OCI-LY7 (cell line): ENCODE results near the gene ALOX5. TPM values are rescaled to one million over a fixed set of nuclear protein-coding genes. Genes with fewer than 3 reads are reported as not detected.

ENCODE experiments used
- BruUV-seq: library from RNA; stranded (reverse); fragments of 400-500 nt; replicated peaks from 2 replicates; lab custom pipeline; 2021; lab: Mats Ljungman, UMichigan
- CTCF ChIA-PET: fragments of 300-600 bp; sonication (Branson Sonifier 250); formaldehyde crosslinking; loops from one replicate; lab custom pipeline; 2022; ENCODE audit warnings: antibody characterized with exemption; ENCODE audit not compliant: unreplicated experiment; lab: Charles Lee
- POLR2A ChIA-PET: fragments of 300-600 bp; sonication (Branson Sonifier 250); formaldehyde crosslinking; loops from one replicate; lab custom pipeline; 2022; ENCODE audit warnings: antibody characterized with exemption; lab: Charles Lee
- DNase-seq: peaks from one replicate; pipeline ENCODE4 v3.0.0-alpha.2; 2015; ENCODE audit warnings: low spot score
- H2AFZ ChIP-seq: fragments of 200-600 bp; sonication (generic), shearing (Covaris generic); 2 replicates; pipeline ENCODE4 v1.6.1; 2014; ENCODE audit warnings: mild to moderate bottlenecking, antibody characterized with exemption, low read length, moderate library complexity
- H3K27ac ChIP-seq: fragments of 200-600 bp; sonication (generic); 2 replicates; pipeline ENCODE4 v1.5.1; 2014; ENCODE audit warnings: mixed run types, low read depth, mild to moderate bottlenecking, moderate library complexity, low read length, inconsistent platforms; ENCODE audit not compliant: poor library complexity, severe bottlenecking
- H3K36me3 ChIP-seq: fragments of 200-600 bp; sonication (generic); 2 replicates; pipeline ENCODE4 v1.6.1; 2014; ENCODE audit warnings: mild to moderate bottlenecking, antibody characterized with exemption, low read length, moderate library complexity, mixed read lengths; ENCODE audit not compliant: insufficient read depth
- H3K4me1 ChIP-seq: fragments of 200-600 bp; sonication (generic); 2 replicates; pipeline ENCODE4 v1.5.1; 2014; ENCODE audit warnings: mild to moderate bottlenecking, low read length; ENCODE audit not compliant: insufficient read depth, poor library complexity, severe bottlenecking
- H3K4me2 ChIP-seq: fragments of 200-600 bp; sonication (generic); 2 replicates; pipeline ENCODE4 v1.6.1; 2014; ENCODE audit warnings: mild to moderate bottlenecking, low read length
- H3K4me3 ChIP-seq: fragments of 200-600 bp; sonication (generic); 2 replicates; pipeline ENCODE4 v1.5.1; 2014; ENCODE audit warnings: mild to moderate bottlenecking, low read depth, low read length; ENCODE audit not compliant: poor library complexity, severe bottlenecking
- H3K79me2 ChIP-seq: fragments of 200-600 bp; sonication (generic); 2 replicates; pipeline ENCODE4 v1.6.1; 2016; ENCODE audit warnings: low read depth, mild to moderate bottlenecking, low read length, moderate library complexity, mixed read lengths; ENCODE audit not compliant: insufficient read depth
- H3K9me2 ChIP-seq: fragments of 200-600 bp; sonication (generic); 2 replicates; pipeline ENCODE4 v1.6.1; 2016; ENCODE audit warnings: mild to moderate bottlenecking, low read length, mixed read lengths; ENCODE audit not compliant: insufficient read depth
- H3K9me3 ChIP-seq: fragments of 200-600 bp; sonication (generic); 2 replicates; pipeline ENCODE4 v1.6.1; 2014; ENCODE audit warnings: mild to moderate bottlenecking, mixed run types, low read length, mixed read lengths
- H4K20me1 ChIP-seq: fragments of 200-600 bp; sonication (generic); 2 replicates; pipeline ENCODE4 v1.6.1; 2014; ENCODE audit warnings: mild to moderate bottlenecking, antibody characterized with exemption, low read length, moderate library complexity, mixed read lengths; ENCODE audit not compliant: insufficient read depth
- EZH2phosphoT487 ChIP-seq: fragments of 200-600 bp; sonication (generic); IDR thresholded peaks from 2 replicates; pipeline ENCODE4 v1.6.1; 2018; ENCODE audit warnings: low read depth, borderline replicate concordance, mild to moderate bottlenecking, mixed run types, antibody characterized with exemption, low read length, moderate library complexity, mixed read lengths
- intact Hi-C: fragments of 100-400 bp; cut with micrococcal nuclease; formaldehyde crosslinking; loops from one replicate; pipeline ENCODE4 v1.10.0; 2022; ENCODE audit not compliant: unreplicated experiment
- total RNA-seq, 2 experiments: library from RNA; depleted of rRNA in 1 of 2; stranded (reverse); fragments of >200 nt in 1 of 2; shearing (Covaris generic) in 1 of 2; gene quantifications; 2 replicates each; pipeline ENCODE4 v1.2.3, GENCODE V29; 2014 to 2022
- TF ChIP-seq, protein P1 (sequence below): fragments of 200-600 bp; sonication (generic); conservative IDR thresholded peaks from 2 replicates; pipeline ENCODE4 v1.5.1; 2014; ENCODE audit warnings: mild to moderate bottlenecking, antibody characterized with exemption, low read length, moderate library complexity, mixed read lengths

Gene ALOX5
- total RNA-seq, 2 experiments from 2014 or later = 139 to 164 TPM

DNA sequence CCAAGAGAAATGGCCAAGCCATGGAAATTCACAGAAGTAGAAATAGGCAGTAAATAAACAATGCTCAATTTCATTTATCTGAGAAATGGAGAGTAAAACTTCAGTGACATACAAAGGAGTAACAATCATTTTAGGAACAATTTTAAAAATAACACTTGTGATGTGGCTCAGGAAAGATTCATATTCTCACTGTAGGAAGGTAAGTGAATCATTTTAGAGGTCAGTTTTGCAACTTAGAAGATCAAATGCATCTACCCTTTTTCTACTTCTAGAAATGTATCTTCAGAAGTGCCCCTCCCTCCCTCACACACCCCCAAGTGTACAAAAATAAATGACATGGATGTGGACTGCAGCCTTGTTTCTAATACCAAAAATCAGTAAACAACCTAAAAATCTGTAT, 78.3 kb downstream of the ALOX5 start:
- no peak overlapping the region for H3K27ac ChIP-seq
- no peaks in the 10 kb centered on the region for H4K20me1 ChIP-seq
- no peak overlapping the region for H3K4me3 ChIP-seq
- no peak overlapping the region for H2AFZ ChIP-seq
- no peaks in the 10 kb centered on the region for H3K79me2 ChIP-seq
- DNase-seq = no peak
- TF ChIP-seq EZH2phosphoT487 = no peak
- TF ChIP-seq, protein P1, sequence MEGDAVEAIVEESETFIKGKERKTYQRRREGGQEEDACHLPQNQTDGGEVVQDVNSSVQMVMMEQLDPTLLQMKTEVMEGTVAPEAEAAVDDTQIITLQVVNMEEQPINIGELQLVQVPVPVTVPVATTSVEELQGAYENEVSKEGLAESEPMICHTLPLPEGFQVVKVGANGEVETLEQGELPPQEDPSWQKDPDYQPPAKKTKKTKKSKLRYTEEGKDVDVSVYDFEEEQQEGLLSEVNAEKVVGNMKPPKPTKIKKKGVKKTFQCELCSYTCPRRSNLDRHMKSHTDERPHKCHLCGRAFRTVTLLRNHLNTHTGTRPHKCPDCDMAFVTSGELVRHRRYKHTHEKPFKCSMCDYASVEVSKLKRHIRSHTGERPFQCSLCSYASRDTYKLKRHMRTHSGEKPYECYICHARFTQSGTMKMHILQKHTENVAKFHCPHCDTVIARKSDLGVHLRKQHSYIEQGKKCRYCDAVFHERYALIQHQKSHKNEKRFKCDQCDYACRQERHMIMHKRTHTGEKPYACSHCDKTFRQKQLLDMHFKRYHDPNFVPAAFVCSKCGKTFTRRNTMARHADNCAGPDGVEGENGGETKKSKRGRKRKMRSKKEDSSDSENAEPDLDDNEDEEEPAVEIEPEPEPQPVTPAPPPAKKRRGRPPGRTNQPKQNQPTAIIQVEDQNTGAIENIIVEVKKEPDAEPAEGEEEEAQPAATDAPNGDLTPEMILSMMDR = no peak
- POLR2A ChIA-PET = no interaction called here
- no peaks in the 10 kb centered on the region for H3K9me3 ChIP-seq
- intact Hi-C loops = no loop called here
- no TSS peak for BruUV-seq
- H3K4me1 ChIP-seq = peaks cover 20% of the 10 kb centered on the region
- peaks cover under 1% of the 10 kb centered on the region; the same call in 1 of the 2 replicates for H3K36me3 ChIP-seq
- CTCF ChIA-PET = no interaction called here
- H3K9me2 ChIP-seq = no peaks in the 10 kb centered on the region
- H3K4me2 ChIP-seq = no peak overlapping the region

DNA sequence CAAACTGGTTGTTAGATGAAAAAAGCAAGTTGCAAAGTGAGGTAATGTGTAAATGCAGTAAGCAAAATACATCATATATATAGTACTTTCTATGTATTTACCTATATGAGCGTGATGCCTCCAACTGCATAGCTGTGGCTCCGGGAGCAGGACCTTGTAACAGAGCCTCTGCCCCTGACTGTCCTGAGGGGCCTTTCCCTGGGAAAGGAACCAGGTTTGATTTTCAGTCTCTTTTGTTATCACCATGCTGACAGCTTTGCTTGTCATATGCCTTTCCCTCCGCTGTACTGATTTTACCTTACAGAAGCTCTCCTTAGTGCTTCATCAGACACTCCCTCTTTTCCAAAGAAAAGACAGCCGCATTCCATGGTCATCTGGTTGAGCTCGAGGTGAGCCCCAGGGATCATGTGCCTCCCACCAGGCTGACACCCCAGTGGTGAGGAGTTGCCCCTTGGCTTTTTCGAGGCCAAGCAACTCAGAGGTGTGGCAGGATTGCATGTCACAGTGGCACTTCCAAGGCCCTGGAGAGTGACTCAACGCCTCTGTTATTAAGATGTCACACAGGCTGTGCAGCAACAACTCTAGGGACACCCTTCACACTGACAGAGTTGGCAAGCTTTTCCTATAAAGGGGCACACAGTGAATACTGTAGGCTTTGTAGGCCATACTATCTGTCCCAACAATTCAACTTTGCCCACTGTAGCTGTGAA, 78.9 kb downstream of the ALOX5 start:
- Histone ChIP-seq H3K27ac (no peak overlapping the region), H3K36me3 (peaks cover 1% of the 10 kb centered on the region; the same call in 1 of the 2 replicates), H3K9me3 (no peaks in the 10 kb centered on the region), H3K4me3 (peak overlapping the region; percentile 15), H3K4me2 (peak overlapping the region; percentile 45; the same call in 1 of the 2 replicates), H4K20me1 (no peaks in the 10 kb centered on the region), H3K79me2 (no peaks in the 10 kb centered on the region), H2AFZ (peak overlapping the region; percentile 52; the same call in 1 of the 2 replicates), H3K4me1 (peaks cover 20% of the 10 kb centered on the region), H3K9me2 (no peaks in the 10 kb centered on the region)
- BruUV-seq = no TSS peak
- POLR2A ChIA-PET = interaction anchor here (0.6 to 1.0 kb wide), 2 partner anchors 22 to 113 kb away, joined by 3 to 4 read pairs; no protein-coding TSS in a partner anchor
- TF ChIP-seq, protein P1 = no peak
- CTCF ChIA-PET = interaction anchor here (0.6 kb wide), 1 partner anchor 15 kb away, joined by 4 read pairs; no protein-coding TSS in a partner anchor
- intact Hi-C loops = no loop called here
- DNase-seq = no peak
